T-helper 17 cell (primary cell): Measurements from ENCODE around the gene CHRFAM7A. TPM values are rescaled to one million over a fixed set of nuclear protein-coding genes. Genes with fewer than 3 reads are reported as not detected.
A peak's percentile ranks its signal among the peaks of the same experiment; 100 is the strongest.
"Not testable (repeated sequence)": the region's sequence is repeated elsewhere in the genome, so short reads cannot be mapped to it uniquely, and the experiment has no call there.

Experiments
- ATAC-seq: fragments of 150-1000 bp; cut with Tn5 transposase; 2 replicates; pipeline ENCODE4 v1.10.0; 2021; ENCODE audit warnings: mild to moderate bottlenecking, moderate library complexity
- DNase-seq, 3 donors: peaks; one replicate each; pipeline versions ENCODE4 v3.0.0 to v3.0.0-alpha.2; 2020 to 2021
- H3K9me3 ChIP-seq: one replicate; pipeline ENCODE4 v1.7.0; 2013; ENCODE audit warnings: low read length, mild to moderate bottlenecking; ENCODE audit not compliant: control insufficient read depth, poor library complexity, severe bottlenecking
- H3K27ac Mint-ChIP-seq: one replicate; pipeline ENCODE4 v1.8.0; 2022; ENCODE audit warnings: mild to moderate bottlenecking, moderate library complexity, mixed read lengths
- H3K27me3 Mint-ChIP-seq: one replicate; pipeline ENCODE4 v1.8.0; 2022; ENCODE audit warnings: mixed read lengths
- H3K36me3 Mint-ChIP-seq: one replicate; pipeline ENCODE4 v1.8.0; 2022; ENCODE audit warnings: low read depth, mixed read lengths
- H3K4me1 Mint-ChIP-seq: one replicate; pipeline ENCODE4 v1.8.0; 2022; ENCODE audit warnings: mild to moderate bottlenecking, mixed read lengths
- H3K4me3 Mint-ChIP-seq: one replicate; pipeline ENCODE4 v1.8.0; 2022; ENCODE audit warnings: mild to moderate bottlenecking, moderate library complexity, mixed read lengths
- total RNA-seq, 4 donors: library from RNA in 2 of 4; stranded (reverse) in 2 of 4; gene quantifications; one replicate each; pipeline ENCODE4 v1.2.3 and lab custom pipeline; 2022 to 2026

Gene CHRFAM7A
- total RNA-seq (not detected), total RNA-seq (lab: John Stamatoyannopoulos, UW) (0 reads per million in 2 donors)

DNA sequence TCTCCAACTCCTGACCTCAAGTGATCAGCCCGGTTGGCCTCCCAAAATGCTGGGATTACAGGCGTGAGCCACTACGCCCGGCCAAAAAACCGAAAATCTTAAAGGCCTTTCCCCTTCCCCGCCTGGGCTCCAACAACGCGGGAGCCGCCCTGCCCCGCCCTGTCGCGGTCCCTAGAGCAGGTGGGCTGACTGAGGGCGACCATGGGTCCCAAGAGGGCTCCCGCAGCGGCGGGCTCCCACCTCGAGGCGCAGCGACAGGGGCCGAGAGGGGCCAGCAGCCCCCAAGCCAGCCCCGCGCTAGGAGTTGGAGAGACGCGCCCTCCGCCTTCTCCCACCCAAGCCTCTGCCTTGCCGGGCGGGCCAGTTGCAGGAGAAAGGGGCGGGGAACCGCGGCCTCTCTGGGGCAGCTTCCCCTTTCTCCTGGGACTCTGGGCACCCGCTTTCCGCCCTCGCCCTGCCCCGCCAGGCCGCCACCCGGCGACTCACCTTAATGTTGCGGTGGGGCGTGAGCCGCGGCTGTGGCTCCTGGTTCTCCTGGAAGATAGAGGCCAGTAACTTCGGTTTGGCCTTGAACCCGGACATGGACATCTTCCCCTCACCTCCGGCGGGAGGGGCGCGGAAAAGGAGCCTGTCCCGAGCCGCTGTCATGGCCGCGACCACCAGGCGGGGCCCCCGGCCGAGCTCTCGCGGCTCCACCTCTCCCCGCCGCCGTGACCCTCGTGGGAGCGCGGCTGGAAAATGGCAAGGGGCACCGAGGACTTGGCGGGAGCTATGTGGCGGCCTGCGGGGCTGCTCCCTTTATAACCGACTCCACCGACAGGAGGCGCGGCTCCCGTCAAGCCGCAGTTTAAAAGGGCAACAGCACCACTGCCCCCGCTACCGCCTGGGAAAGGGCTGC is at the start of gene CHRFAM7A:
Gene CHRFAM7A, minus strand, starts transcription at position 775 of the 898 bp plus-strand sequence. CDS start 10,189 bp downstream, outside the sequence.
- H3K27me3 Mint-ChIP-seq, H3K36me3 Mint-ChIP-seq, H3K4me3 Mint-ChIP-seq, H3K27ac Mint-ChIP-seq, H3K4me1 Mint-ChIP-seq, H3K9me3 ChIP-seq, DNase-seq: not testable (repeated sequence)
- ATAC-seq, result peak; percentile 64

DNA sequence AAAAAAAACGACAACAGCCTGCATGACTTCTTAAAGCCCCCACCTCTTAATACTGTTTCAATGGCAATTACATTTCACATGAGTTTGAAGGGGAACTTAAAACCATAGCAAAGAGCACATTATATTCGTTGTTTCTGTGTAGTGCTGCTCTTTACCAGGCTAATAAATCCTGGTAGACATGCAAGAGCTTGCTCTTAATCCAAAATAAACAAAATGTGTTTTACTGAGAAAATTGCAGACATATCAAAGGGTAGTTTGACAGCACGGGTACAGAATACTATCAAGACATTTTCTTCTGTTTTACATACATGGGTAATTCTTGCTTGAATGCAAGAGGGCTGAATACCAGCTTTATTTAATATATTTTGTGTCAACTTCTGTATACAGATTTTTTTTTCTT is 45.0 kb upstream of the CHRFAM7A start:
- H3K27ac Mint-ChIP-seq, H3K4me3 Mint-ChIP-seq, H3K9me3 ChIP-seq, H3K4me1 Mint-ChIP-seq, DNase-seq, H3K36me3 Mint-ChIP-seq, H3K27me3 Mint-ChIP-seq, ATAC-seq: not testable (repeated sequence)

DNA sequence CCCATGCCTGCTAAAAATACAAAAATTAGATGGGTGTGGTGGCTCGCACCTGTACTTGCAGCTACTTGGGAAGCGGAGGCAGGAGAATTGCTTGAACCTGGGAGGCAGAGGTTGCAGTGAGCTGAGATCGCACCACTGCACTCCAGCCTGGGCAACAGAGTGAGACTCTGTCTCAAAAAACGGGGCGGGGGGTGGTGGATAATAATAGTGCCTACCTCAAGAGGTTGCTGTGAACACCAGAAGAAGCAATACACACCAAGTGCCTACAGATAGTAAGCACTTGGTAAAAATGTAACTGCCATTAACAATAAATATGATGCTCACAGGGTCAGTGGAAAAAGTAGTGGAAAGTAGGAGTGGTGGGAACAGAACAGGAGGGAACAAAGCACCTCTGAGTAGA is 42.5 kb upstream of the CHRFAM7A start:
- DNase-seq, H3K36me3 Mint-ChIP-seq, H3K27ac Mint-ChIP-seq, H3K4me3 Mint-ChIP-seq, H3K4me1 Mint-ChIP-seq, ATAC-seq, H3K27me3 Mint-ChIP-seq, H3K9me3 ChIP-seq: not testable (repeated sequence)

DNA sequence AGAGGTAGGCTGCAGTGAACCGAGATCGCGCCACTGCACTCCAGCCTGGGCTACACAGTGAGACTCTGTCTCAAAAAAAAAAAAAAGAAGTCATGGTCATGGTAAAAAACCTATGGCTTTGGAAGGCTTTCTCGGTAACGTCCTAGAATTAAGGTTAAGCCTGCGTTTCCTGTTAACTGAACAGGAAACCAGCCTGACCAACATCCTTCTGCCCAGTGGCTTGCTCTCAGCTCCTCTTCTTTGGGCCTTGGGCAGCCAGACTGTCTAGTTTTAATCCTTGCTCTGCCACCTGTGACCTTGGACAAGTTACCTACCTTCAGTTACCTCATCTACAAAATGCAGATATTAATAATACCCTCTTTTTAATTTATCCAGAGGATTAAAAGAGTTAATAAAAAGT is 27.4 kb upstream of the CHRFAM7A start:
- H3K27ac Mint-ChIP-seq, ATAC-seq, H3K4me3 Mint-ChIP-seq, H3K36me3 Mint-ChIP-seq, DNase-seq, H3K27me3 Mint-ChIP-seq, H3K4me1 Mint-ChIP-seq, H3K9me3 ChIP-seq: not testable (repeated sequence)

DNA sequence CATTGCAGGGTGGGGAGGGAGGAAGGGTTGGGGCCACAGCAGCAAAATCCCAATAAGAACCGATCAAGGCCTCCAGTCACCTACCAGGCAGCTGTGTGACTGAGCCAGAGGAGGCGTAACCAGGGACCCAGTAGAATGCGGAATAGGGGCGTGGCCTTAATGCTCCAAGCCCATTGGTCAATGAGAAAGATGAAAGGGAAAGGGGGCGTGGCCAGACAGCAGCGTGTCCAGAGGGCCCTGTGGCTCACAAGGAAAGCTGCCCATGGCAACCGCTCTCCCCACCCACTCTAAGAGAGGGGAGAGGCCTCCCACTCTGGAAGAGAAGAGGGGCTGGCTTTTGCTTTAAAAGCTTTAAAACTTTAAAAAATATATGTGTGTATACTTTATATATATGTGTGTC is 20.8 kb upstream of the CHRFAM7A start, which contains the start of gene GOLGA8R:
Gene GOLGA8R, minus strand, starts transcription at position 101 of the 400 bp plus-strand sequence. Its CDS starts 98 bp downstream, at position 3.
- not testable (repeated sequence) for H3K36me3 Mint-ChIP-seq, H3K4me3 Mint-ChIP-seq, H3K27ac Mint-ChIP-seq, H3K4me1 Mint-ChIP-seq, DNase-seq, H3K27me3 Mint-ChIP-seq, ATAC-seq, H3K9me3 ChIP-seq

DNA sequence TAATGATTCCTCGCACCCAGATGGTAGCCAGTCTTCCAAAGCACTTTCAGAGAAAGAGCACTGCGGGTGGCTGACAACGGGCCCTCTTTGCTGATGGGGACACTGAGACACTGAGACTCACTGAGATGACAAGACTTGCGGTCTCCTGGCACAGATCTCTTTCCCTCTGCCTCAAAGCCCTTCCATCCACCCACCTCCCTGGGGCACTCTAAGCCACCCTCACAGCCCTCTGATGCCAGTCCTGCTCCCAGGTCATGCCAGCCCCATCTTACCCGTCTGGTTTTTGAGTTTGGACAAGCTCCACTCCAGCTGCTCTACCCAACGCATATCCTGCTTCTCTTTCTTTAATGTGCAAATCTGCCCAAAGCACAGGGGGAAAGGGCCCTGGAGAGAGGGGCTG is 14.3 kb upstream of the CHRFAM7A start:
- not testable (repeated sequence) for H3K9me3 ChIP-seq, H3K27ac Mint-ChIP-seq, DNase-seq, H3K4me3 Mint-ChIP-seq, H3K4me1 Mint-ChIP-seq, H3K27me3 Mint-ChIP-seq, ATAC-seq, H3K36me3 Mint-ChIP-seq

DNA sequence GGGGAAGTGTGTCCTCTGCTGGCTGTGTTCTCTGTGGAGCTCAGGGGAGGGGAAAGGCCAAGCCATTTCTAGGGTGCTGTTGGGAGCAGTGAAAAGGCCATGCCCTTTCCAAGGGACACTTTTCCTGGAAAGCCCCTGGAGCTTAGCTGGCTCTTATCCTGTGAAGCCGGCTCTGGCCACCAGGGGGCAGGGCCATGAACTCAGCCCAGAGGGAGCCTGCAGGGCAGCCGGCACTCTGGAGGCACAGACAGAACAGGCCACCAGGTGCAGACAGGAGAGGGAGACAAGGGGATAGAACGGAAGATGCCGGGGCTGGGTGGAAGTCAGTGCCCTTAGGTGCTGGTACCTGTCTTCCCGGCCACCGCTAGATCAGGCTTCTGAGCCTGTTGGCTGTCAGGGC is 5.6 kb upstream of the CHRFAM7A start:
- DNase-seq, result peak; percentile 14 to 46 (median 16)
- not testable (repeated sequence) for H3K4me1 Mint-ChIP-seq

DNA sequence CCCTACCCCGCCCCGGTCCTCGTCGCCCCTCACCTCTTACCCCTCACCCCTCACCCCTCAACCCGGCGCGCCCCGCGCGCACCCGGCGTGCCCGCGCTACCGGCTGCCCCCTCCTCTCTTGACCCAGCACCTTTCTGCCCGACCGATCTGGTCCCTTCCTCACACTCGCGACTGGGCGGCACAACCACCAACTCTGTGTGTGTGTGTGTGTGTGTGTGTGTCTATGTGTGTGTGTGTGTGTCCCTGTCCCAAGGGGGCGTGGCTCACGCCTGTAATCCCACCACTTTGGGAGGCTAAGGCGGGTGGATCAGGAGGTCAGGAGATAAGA is 288 bp upstream of the CHRFAM7A start:
- not testable (repeated sequence) for H3K27me3 Mint-ChIP-seq, H3K27ac Mint-ChIP-seq, H3K36me3 Mint-ChIP-seq, H3K9me3 ChIP-seq, H3K4me1 Mint-ChIP-seq, H3K4me3 Mint-ChIP-seq, DNase-seq
- peak; percentile 18 for ATAC-seq

More for the DNA sequence above, 5.6 kb upstream of the CHRFAM7A start:
- H3K4me3 Mint-ChIP-seq, H3K36me3 Mint-ChIP-seq, H3K27me3 Mint-ChIP-seq, H3K9me3 ChIP-seq, H3K27ac Mint-ChIP-seq: not testable (repeated sequence)
- ATAC-seq, result peak; percentile 71

DNA sequence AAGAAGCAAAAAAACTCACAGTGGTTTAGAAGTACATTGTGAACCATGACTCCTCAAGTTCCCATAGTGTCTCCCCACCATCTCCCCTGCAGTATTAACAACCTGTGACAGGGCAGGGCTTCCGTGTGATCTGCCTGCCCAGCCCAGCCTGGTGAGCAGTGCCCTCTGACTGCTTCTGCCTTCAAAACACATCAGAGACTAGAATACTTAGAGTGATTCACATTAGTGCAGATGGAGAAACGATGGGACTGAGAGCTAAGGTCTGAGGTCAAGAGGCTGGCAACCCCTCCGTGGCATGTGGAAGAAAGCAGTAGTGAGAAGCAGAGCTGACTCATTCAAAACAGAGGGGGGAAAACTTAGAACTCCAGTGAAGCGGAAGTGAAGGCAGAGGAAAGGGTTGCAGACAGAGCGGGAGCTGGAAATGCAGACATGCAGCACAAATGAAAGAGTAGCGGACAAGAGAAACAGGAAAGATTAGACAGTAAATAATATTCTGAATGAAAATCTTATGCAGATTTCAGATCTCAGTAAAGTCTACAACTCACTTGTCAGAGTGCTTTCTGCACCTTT is 6.9 kb downstream of the CHRFAM7A start:
- not testable (repeated sequence) for H3K4me3 Mint-ChIP-seq, H3K4me1 Mint-ChIP-seq, H3K36me3 Mint-ChIP-seq, H3K9me3 ChIP-seq, ATAC-seq, H3K27ac Mint-ChIP-seq, H3K27me3 Mint-ChIP-seq, DNase-seq

DNA sequence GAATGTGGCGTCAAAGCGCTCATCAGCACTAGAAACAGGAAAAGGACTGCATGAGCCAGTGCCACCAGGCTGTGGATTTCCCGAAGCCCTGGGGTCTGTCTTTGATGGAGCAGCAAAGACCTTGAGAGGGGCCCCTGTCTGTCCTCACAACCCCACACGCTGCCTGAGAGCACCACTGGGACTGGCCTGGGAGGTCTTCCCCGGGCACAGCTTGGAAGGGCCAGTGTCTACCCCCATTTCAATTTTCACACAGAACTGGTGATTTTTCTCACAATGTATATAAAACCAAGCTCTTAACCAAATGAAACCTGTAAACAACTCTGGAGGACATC is 16.3 kb downstream of the CHRFAM7A start:
- DNase-seq, H3K36me3 Mint-ChIP-seq, H3K27me3 Mint-ChIP-seq, H3K4me3 Mint-ChIP-seq, ATAC-seq, H3K4me1 Mint-ChIP-seq, H3K9me3 ChIP-seq, H3K27ac Mint-ChIP-seq: not testable (repeated sequence)

DNA sequence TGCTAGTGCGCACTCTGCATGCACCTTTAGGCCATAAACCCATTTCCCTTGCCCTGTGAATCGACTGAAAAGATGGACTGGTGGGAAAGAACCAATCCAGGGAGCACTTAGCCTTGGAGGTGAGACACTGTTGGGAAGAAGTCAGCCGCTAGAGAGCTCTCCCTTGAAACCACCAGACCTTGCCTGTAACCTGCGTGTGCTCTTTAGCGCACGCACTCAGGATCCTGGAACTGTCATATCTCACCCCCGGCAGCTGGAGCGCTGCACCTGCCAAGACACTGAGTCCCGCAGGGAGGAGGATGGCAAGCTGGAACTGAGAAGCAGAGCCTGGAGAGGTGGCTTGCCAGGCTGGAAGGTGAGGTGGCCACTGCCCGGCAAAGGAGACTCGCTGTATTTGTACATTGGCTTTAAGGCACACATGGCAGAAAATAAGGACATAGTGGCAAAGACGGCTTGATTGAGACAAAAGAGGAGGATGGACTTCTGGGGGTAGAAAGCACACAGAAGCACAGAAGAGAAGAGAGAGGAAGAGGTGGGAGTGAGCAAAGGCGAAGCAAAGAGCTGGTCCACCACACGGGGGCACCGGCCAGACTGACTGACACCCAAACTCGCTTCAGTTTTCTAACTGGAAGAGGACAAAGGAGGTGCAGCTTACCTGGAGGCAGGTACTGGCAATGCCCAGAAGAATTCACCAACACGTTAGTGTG is 16.8 kb downstream of the CHRFAM7A start:
- not testable (repeated sequence) for H3K27me3 Mint-ChIP-seq, H3K27ac Mint-ChIP-seq, H3K4me1 Mint-ChIP-seq, H3K4me3 Mint-ChIP-seq, H3K36me3 Mint-ChIP-seq, H3K9me3 ChIP-seq, DNase-seq, ATAC-seq

DNA sequence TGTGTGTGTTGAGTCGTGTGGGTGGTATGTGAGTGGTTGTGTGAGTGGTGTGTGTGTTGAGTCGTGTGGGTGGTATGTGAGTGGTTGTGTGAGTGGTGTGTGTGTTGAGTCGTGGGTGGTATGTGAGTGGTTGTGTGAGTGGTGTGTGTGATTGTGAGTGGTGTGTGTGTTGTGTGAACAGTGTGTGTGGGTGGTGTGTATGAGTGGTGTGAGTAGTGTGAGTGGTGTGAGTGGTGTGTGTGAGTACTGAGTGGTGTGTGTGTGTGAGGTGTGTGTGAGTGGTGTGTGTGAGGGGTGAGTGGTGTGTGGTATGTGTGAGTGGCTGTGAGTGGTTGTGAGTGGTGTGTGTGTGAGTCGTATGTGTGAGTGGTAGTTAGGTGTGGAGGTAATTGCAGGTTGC is 17.5 kb downstream of the CHRFAM7A start:
- not testable (repeated sequence) for H3K27me3 Mint-ChIP-seq, ATAC-seq, DNase-seq, H3K4me3 Mint-ChIP-seq, H3K4me1 Mint-ChIP-seq, H3K36me3 Mint-ChIP-seq, H3K27ac Mint-ChIP-seq, H3K9me3 ChIP-seq

DNA sequence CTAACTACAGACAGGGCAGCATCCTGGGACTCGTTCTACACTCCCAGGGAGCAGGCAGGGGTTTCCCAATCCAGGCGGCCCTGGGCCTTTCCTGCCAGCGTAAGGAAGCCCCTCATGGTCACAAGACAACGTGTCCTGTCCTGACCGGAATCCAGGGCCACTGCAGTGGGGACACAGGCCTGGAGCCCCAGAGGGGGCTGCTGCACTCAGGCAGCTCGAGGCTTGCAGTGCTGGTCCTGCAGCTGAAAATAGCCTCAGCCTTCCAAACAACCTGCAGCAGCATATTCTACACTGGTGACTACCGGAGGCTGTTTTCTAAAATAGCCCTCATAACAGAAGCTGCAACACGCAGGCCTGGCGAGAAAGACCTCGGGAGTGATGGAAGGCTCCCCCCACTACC is 18.5 kb downstream of the CHRFAM7A start:
- H3K4me3 Mint-ChIP-seq, H3K27me3 Mint-ChIP-seq, H3K36me3 Mint-ChIP-seq, ATAC-seq, H3K9me3 ChIP-seq, H3K4me1 Mint-ChIP-seq, H3K27ac Mint-ChIP-seq, DNase-seq: not testable (repeated sequence)
